ENCODE data around the gene RRP1B.

The RRP1B gene

GRCh38 chr21:43699933-43700599, 40.7 kb downstream of the RRP1B start:
- TF ChIP-seq, protein P1, sequence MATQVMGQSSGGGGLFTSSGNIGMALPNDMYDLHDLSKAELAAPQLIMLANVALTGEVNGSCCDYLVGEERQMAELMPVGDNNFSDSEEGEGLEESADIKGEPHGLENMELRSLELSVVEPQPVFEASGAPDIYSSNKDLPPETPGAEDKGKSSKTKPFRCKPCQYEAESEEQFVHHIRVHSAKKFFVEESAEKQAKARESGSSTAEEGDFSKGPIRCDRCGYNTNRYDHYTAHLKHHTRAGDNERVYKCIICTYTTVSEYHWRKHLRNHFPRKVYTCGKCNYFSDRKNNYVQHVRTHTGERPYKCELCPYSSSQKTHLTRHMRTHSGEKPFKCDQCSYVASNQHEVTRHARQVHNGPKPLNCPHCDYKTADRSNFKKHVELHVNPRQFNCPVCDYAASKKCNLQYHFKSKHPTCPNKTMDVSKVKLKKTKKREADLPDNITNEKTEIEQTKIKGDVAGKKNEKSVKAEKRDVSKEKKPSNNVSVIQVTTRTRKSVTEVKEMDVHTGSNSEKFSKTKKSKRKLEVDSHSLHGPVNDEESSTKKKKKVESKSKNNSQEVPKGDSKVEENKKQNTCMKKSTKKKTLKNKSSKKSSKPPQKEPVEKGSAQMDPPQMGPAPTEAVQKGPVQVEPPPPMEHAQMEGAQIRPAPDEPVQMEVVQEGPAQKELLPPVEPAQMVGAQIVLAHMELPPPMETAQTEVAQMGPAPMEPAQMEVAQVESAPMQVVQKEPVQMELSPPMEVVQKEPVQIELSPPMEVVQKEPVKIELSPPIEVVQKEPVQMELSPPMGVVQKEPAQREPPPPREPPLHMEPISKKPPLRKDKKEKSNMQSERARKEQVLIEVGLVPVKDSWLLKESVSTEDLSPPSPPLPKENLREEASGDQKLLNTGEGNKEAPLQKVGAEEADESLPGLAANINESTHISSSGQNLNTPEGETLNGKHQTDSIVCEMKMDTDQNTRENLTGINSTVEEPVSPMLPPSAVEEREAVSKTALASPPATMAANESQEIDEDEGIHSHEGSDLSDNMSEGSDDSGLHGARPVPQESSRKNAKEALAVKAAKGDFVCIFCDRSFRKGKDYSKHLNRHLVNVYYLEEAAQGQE (IDR thresholded peaks at IDR 0.05; ENCODE audit: insufficient read depth in 1 of 2, low read depth in 2 of 2, low read length in 2 of 2) = no peak
- TF ChIP-seq TAF1 (IDR thresholded peaks at IDR 0.05; ENCODE audit: borderline replicate concordance, insufficient read depth, low read length) = no peak
- TF ChIP-seq FOXP2 (optimal IDR thresholded peaks at IDR 0.05; ENCODE audit: borderline replicate concordance, extremely low read depth, extremely low read length, insufficient read depth) = no peak
- TF ChIP-seq POLR2AphosphoS5 (IDR thresholded peaks at IDR 0.05; ENCODE audit: low read depth, low read length) = no peak
- no peak for TF ChIP-seq SIN3A (IDR thresholded peaks at IDR 0.05; ENCODE audit: borderline replicate concordance, insufficient read depth, low read length)

- TF ChIP-seq TAF1 (IDR thresholded peaks at IDR 0.05; ENCODE audit: borderline replicate concordance, insufficient read depth, low read length) = no peak
- TF ChIP-seq POLR2AphosphoS5 (IDR thresholded peaks at IDR 0.05; ENCODE audit: low read depth, low read length) = no peak
- TF ChIP-seq, protein P1 (IDR thresholded peaks at IDR 0.05; ENCODE audit: insufficient read depth in 1 of 2, low read depth in 2 of 2, low read length in 2 of 2) = no peak
- no peak for TF ChIP-seq SIN3A (IDR thresholded peaks at IDR 0.05; ENCODE audit: borderline replicate concordance, insufficient read depth, low read length)
Observed at GRCh38 chr21:43701936-43702784, 42.8 kb downstream of the RRP1B start.

GRCh38 chr21:43702785-43703034, 43.4 kb downstream of the RRP1B start:
- TF ChIP-seq, protein P1 (IDR thresholded peaks at IDR 0.05; ENCODE audit: insufficient read depth in 1 of 2, low read depth in 2 of 2, low read length in 2 of 2) = no peak
- no peak for TF ChIP-seq FOXP2 (optimal IDR thresholded peaks at IDR 0.05; ENCODE audit: borderline replicate concordance, extremely low read depth, extremely low read length, insufficient read depth)
- TF ChIP-seq POLR2AphosphoS5 (IDR thresholded peaks at IDR 0.05; ENCODE audit: low read depth, low read length) = no peak
- no peak for TF ChIP-seq SIN3A (IDR thresholded peaks at IDR 0.05; ENCODE audit: borderline replicate concordance, insufficient read depth, low read length)
- TF ChIP-seq TAF1 (IDR thresholded peaks at IDR 0.05; ENCODE audit: borderline replicate concordance, insufficient read depth, low read length) = no peak

DNA sequence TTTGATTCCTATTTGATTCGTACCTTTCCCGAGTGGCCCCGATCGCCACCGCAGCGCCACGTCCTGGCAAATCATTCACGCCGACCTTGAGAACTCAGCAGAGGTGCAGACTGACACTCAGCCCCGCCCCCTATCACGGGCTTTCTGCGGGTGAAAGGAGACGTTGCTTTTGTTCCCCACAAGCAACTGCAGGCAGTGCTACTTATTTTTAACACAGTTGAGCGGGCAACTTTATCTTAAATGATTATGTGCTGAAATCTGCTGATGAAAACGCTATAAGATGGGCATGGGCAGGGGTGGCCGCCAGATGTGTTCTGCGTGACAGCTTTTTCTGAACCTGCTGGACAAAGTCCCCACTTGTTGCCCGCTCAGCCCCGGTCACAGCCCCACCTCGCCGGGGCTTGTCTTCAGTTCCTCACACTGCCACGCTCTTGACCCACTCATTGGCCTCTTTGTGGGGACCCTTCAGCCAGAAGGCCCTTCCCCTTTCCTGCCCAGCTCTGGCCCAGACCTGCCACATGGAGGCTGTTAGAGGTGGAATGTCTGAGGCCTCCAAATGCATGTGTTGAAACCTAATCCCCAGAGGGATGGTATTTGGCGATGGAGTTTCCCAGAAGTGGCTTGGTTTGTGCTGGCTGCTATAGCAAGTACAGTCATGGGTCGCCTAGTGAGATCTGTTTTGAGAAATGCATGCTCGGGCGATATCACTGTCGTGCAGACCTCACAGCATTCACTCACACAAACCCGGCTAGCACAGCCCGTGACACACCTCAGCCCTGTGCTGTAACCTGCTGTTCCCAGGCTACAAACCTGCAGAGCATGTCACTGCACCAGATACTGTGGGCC, 43.9 kb downstream of the RRP1B start:
- no peak for TF ChIP-seq POLR2AphosphoS5 (IDR thresholded peaks at IDR 0.05; ENCODE audit: low read depth, low read length)
- TF ChIP-seq TAF1 (IDR thresholded peaks at IDR 0.05; ENCODE audit: borderline replicate concordance, insufficient read depth, low read length) = no peak
- no peak for TF ChIP-seq FOXP2 (optimal IDR thresholded peaks at IDR 0.05; ENCODE audit: borderline replicate concordance, extremely low read depth, extremely low read length, insufficient read depth)
- TF ChIP-seq, protein P1 (IDR thresholded peaks at IDR 0.05; ENCODE audit: insufficient read depth in 1 of 2, low read depth in 2 of 2, low read length in 2 of 2) = no peak
- no peak for TF ChIP-seq SIN3A (IDR thresholded peaks at IDR 0.05; ENCODE audit: borderline replicate concordance, insufficient read depth, low read length)

Measured in PFSK-1 (cell line).